Stomach smooth muscle (tissue), 2 donors: ENCODE results near the gene FCRL5.

Experiments used
- H3K27ac ChIP-seq: one replicate; pipeline ENCODE4 v1.7.0; 2013; ENCODE audit warnings: mild to moderate bottlenecking, low read length, inconsistent platforms
- H3K27me3 ChIP-seq, 2 donors: one replicate each; pipeline ENCODE4 v1.7.0; 2013; ENCODE audit warnings: low read length in 2 of 2; ENCODE audit not compliant: insufficient read depth in 2 of 2, control insufficient read depth in 1 of 2
- H3K36me3 ChIP-seq, 2 donors: one replicate each; pipeline ENCODE4 v1.7.0; 2013; ENCODE audit warnings: low read length in 2 of 2; ENCODE audit not compliant: control insufficient read depth in 2 of 2, insufficient read depth in 2 of 2
- H3K4me1 ChIP-seq: one replicate; pipeline ENCODE4 v1.7.0; 2013; ENCODE audit warnings: low read length; ENCODE audit not compliant: control insufficient read depth, insufficient read depth
- H3K4me3 ChIP-seq, 2 donors: one replicate each; pipeline ENCODE4 v1.7.0; 2013; ENCODE audit warnings: low read length in 2 of 2
- H3K9ac ChIP-seq, 2 donors: one replicate each; pipeline ENCODE4 v1.7.0; 2013; ENCODE audit warnings: low read length in 2 of 2, mild to moderate bottlenecking in 1 of 2
- H3K9me3 ChIP-seq, 2 donors: one replicate each; pipeline ENCODE4 v1.7.0; 2013; ENCODE audit warnings: low read length in 2 of 2; ENCODE audit not compliant: control insufficient read depth in 2 of 2
- donor health status: healthy.
- donor health status: Pancreatic carcinoma.

FCRL5 gene

DNA sequence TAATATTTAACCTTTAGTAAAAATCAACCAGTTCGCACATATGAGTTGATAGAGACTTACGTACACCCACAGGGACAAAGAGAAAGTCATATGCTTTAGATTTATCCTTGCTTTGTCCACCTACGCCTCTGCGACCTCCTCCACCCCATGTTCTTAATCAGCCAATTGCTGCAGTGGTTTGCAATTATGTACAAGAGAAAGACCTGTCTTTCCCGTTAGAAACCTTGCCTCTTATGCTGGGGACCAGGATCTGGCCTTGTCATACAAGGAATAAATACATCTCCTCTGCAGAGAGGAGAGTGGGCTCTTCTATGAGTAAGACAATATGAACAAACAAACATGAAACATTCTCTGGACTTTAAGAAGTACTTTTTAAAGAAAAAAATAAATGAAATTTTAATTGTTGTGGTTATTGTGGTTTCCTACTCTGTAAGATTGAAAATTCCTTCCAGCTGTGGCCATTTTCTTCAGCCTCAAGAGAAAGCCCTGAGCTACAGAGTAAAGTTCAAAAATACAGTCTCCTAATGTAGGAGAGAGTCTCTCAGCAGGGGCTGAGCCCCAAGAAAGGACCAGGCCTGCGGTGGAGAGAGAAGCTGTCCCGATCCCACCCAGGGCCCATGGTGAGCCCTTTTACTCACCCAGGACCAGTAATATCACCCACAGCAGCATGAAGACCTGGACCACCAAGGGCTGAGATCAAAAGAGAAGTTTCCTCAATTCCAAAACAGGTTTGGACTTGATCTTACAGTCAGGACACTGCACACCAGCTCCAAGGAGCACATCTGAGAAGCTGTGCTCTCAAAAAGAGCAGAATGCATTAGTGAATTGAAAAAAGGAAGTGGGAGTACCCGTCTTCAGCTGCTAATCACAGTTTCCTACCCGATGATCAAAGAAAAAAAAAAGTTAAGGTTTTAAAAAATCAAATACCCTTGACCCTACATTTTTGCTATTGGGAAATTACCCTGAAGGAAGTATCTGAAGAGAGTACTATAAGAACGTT lies at the start of gene FCRL5:
FCRL5 (minus strand) TSS at position 822 of the 1,000 bp plus-strand sequence; CDS start at position 669, 153 bp downstream.
- no peaks in the 10 kb centered on the region for H3K9me3 ChIP-seq
- H3K27ac ChIP-seq: no peak within 1 kb of the TSS
- H3K36me3 ChIP-seq: no peaks in the 10 kb centered on the region
- no peaks in the 10 kb centered on the region for H3K27me3 ChIP-seq
- H3K4me3 ChIP-seq: no peak within 1 kb of the TSS
- H3K4me1 ChIP-seq: no peaks in the 10 kb centered on the region
- H3K9ac ChIP-seq: no peak within 1 kb of the TSS

GRCh38 chr1:157600236-157600635 lies 47.9 kb upstream of the FCRL5 start:
- no peaks in the 10 kb centered on the region for H3K27me3 ChIP-seq
- no peaks in the 10 kb centered on the region for H3K36me3 ChIP-seq
- no peak overlapping the region for H3K4me3 ChIP-seq
- no peaks in the 10 kb centered on the region for H3K4me1 ChIP-seq
- H3K27ac ChIP-seq: no peak overlapping the region
- H3K9ac ChIP-seq: no peak overlapping the region
- no peaks in the 10 kb centered on the region for H3K9me3 ChIP-seq

- Histone ChIP-seq H3K4me1 (no peaks in the 10 kb centered on the region), H3K9ac (no peak within 1 kb of the TSS), H3K9me3 (no peaks in the 10 kb centered on the region), H3K27me3 (no peaks in the 10 kb centered on the region), H3K27ac (no peak within 1 kb of the TSS), H3K4me3 (no peak within 1 kb of the TSS), H3K36me3 (no peaks in the 10 kb centered on the region)
These were observed 45.8 kb upstream of the FCRL5 start, which contains the start of gene FCRL4 for GRCh38 chr1:157597959-157598667. FCRL4 (minus strand) TSS chr1:157598085; CDS start chr1:157597944, 141 bp downstream.

GRCh38 chr1:157596384-157596783 lies 44.1 kb upstream of the FCRL5 start:
- Histone ChIP-seq H3K9me3 (no peaks in the 10 kb centered on the region), H3K27ac (no peak overlapping the region), H3K4me1 (no peaks in the 10 kb centered on the region), H3K9ac (no peak overlapping the region), H3K27me3 (no peaks in the 10 kb centered on the region), H3K36me3 (no peaks in the 10 kb centered on the region), H3K4me3 (no peak overlapping the region)

DNA sequence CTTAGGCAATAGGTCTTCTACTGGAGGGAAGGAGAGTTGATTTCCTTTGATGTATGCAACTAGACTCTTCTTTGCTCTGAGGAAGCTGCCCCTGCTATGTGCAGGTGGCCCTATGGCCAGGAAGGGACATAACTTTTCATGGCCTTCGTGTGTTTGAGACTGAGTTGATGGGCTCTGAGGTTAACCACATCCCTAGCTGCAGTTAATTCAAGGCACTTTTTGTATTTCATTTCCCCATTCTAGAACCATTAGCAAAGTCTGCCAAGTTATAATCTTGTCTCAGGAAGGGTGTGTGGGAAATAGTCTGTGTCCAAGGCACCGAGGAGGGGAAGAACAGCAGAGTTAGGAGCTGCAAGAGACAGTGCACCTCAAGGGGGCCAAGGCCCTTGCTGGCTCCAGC lies 43.0 kb upstream of the FCRL5 start:
- no peaks in the 10 kb centered on the region for H3K27me3 ChIP-seq
- H3K4me3 ChIP-seq: no peak overlapping the region
- H3K27ac ChIP-seq: no peak overlapping the region
- H3K4me1 ChIP-seq: no peaks in the 10 kb centered on the region
- H3K9ac ChIP-seq: no peak overlapping the region
- no peaks in the 10 kb centered on the region for H3K36me3 ChIP-seq
- no peaks in the 10 kb centered on the region for H3K9me3 ChIP-seq

- Histone ChIP-seq H3K27me3 (peaks cover 0 to 11% of the 10 kb centered on the region in 2 donors), H3K27ac (no peak overlapping the region), H3K4me3 (no peak overlapping the region), H3K9me3 (peaks cover 0 to 8% of the 10 kb centered on the region in 2 donors), H3K9ac (no peak overlapping the region), H3K36me3 (no peaks in the 10 kb centered on the region), H3K4me1 (no peaks in the 10 kb centered on the region)
These were observed 33.7 kb upstream of the FCRL5 start for GRCh38 chr1:157585984-157586383.

- Histone ChIP-seq H3K27me3 (peaks cover 0 to 11% of the 10 kb centered on the region in 2 donors), H3K36me3 (no peaks in the 10 kb centered on the region), H3K4me3 (no peak overlapping the region), H3K9me3 (peaks cover 0 to 8% of the 10 kb centered on the region in 2 donors), H3K27ac (no peak overlapping the region), H3K4me1 (no peaks in the 10 kb centered on the region), H3K9ac (no peak overlapping the region)
These were observed 32.2 kb upstream of the FCRL5 start for GRCh38 chr1:157584503-157584902.

DNA sequence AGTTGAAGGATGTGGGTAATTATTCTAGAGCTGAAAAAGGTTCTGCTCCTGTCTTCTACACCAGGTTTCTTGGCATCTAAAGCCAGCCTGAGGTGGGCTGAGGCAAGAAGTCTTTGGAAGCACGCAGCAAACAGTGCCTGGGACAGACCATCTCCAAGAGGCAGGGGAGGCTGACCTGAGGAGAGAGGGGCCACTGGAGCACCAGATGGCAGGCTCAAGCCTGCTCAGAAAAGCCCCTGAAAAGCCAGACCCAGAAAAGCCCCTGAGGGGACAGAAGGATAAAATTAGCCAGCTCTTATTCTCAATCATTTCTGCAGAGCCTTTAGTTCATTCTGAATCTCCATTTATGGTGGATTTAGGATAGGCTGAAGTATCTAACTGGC lies 28.5 kb upstream of the FCRL5 start:
- Histone ChIP-seq H3K27me3 (peaks cover 0 to 2% of the 10 kb centered on the region in 2 donors), H3K9me3 (peaks cover 0 to 8% of the 10 kb centered on the region in 2 donors), H3K9ac (no peak overlapping the region), H3K4me3 (no peak overlapping the region), H3K27ac (no peak overlapping the region), H3K36me3 (no peaks in the 10 kb centered on the region), H3K4me1 (no peaks in the 10 kb centered on the region)

GRCh38 chr1:157580179-157580827 lies 28.0 kb upstream of the FCRL5 start:
- Histone ChIP-seq H3K4me3 (no peak overlapping the region), H3K9ac (no peak overlapping the region), H3K36me3 (no peaks in the 10 kb centered on the region), H3K9me3 (peaks cover 0 to 8% of the 10 kb centered on the region in 2 donors), H3K27me3 (peaks cover 0 to 2% of the 10 kb centered on the region in 2 donors), H3K4me1 (no peaks in the 10 kb centered on the region), H3K27ac (no peak overlapping the region)

DNA sequence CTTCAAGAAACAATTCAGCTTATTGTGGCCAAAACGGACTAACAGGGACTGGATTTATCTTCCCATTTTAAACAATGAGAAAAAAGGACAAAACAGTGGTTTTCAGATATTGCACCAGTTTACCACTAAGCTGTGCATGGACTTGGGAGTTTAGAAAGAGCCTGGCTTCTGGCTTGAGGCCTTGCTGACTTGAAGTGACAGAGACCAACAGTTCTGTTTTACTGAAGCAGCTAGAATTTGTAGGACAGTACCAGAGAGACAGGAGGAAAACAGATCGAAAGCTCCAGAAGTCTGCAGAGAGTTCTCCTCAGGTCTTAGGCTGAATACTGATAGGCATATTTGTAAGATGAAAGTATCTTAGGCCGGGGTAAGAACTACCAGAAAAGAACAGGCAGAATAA lies 25.1 kb upstream of the FCRL5 start:
- Histone ChIP-seq H3K9me3 (no peaks in the 10 kb centered on the region), H3K4me3 (no peak overlapping the region), H3K27me3 (peaks cover 0 to 2% of the 10 kb centered on the region in 2 donors), H3K36me3 (no peaks in the 10 kb centered on the region), H3K4me1 (no peaks in the 10 kb centered on the region), H3K9ac (no peak overlapping the region), H3K27ac (no peak overlapping the region)
